CD4-positive, alpha-beta T cell (primary cell): Measurements from ENCODE around the gene NPAS3. TPM values are rescaled to one million over a fixed set of nuclear protein-coding genes. Genes with fewer than 3 reads are reported as not detected.

Source experiments
- ATAC-seq: fragments of 200-7000 bp; cut with Tn5 transposase; one replicate; pipeline ENCODE4 v1.10.0; 2022; ENCODE audit warnings: mild to moderate bottlenecking; ENCODE audit not compliant: poor library complexity
- CTCF ChIA-PET: fragments of 350-600 bp; sonication (Branson Sonifier 250); formaldehyde crosslinking; loops from one replicate; lab custom pipeline; 2021; ENCODE audit warnings: antibody characterized with exemption, inconsistent platforms; lab: Charles Lee
- POLR2A ChIA-PET: fragments of 350-600 bp; sonication (Branson Sonifier 250); formaldehyde crosslinking; loops from one replicate; lab custom pipeline; 2021; ENCODE audit warnings: antibody characterized with exemption, inconsistent platforms; lab: Charles Lee
- DNase-seq, 14 experiments: peaks; one replicate each; pipeline ENCODE4 v3.0.0-alpha.2; 2013 to 2020; ENCODE audit warnings: mixed read lengths in 2 of 14
- H3K27ac ChIP-seq, 2 donors: one replicate each; pipeline versions ENCODE4 v1.5.1 to v1.7.0; 2013; ENCODE audit warnings: low read length in 2 of 2, low read depth in 1 of 2, mild to moderate bottlenecking in 1 of 2
- H3K27me3 ChIP-seq, 2 experiments: 1 replicate in 1 of 2; 2 replicates in 1 of 2; pipeline versions ENCODE4 v1.6.1 to v1.7.0; 2013; ENCODE audit warnings: low read length in 2 of 2, control low read depth in 1 of 2, mild to moderate bottlenecking in 1 of 2, moderate library complexity in 1 of 2; ENCODE audit not compliant: insufficient read depth in 2 of 2, control insufficient read depth in 1 of 2
- H3K36me3 ChIP-seq: one replicate; pipeline ENCODE4 v1.6.1; 2013; ENCODE audit warnings: low read length, control low read depth; ENCODE audit not compliant: insufficient read depth
- H3K4me1 ChIP-seq: one replicate; pipeline ENCODE4 v1.6.1; 2013; ENCODE audit warnings: low read length, control low read depth; ENCODE audit not compliant: insufficient read depth
- H3K4me3 ChIP-seq: one replicate; pipeline ENCODE4 v1.5.1; 2013; ENCODE audit warnings: mild to moderate bottlenecking, low read length, moderate library complexity
- H3K9me3 ChIP-seq, 2 experiments: 1 replicate in 1 of 2; 2 replicates in 1 of 2; pipeline versions ENCODE4 v1.6.1 to v1.7.0; 2013; ENCODE audit warnings: low read length in 2 of 2, mild to moderate bottlenecking in 2 of 2, control low read depth in 1 of 2, moderate library complexity in 1 of 2; ENCODE audit not compliant: control insufficient read depth in 1 of 2, insufficient read depth in 1 of 2
- H3K27ac Mint-ChIP-seq: one replicate; pipeline ENCODE4 v1.8.0; 2020; ENCODE audit warnings: mixed read lengths
- H3K27me3 Mint-ChIP-seq: one replicate; pipeline ENCODE4 v1.8.0; 2021; ENCODE audit warnings: mixed read lengths
- H3K36me3 Mint-ChIP-seq: one replicate; pipeline ENCODE4 v1.8.0; 2021; ENCODE audit warnings: low read depth, mixed read lengths
- H3K4me1 Mint-ChIP-seq: one replicate; pipeline ENCODE4 v1.8.0; 2021; ENCODE audit warnings: low read depth, mixed read lengths
- H3K4me3 Mint-ChIP-seq: one replicate; pipeline ENCODE4 v1.8.0; 2020; ENCODE audit warnings: mild to moderate bottlenecking, mixed read lengths
- H3K9me3 Mint-ChIP-seq: one replicate; pipeline ENCODE4 v1.8.0; 2020; ENCODE audit warnings: mixed read lengths
- intact Hi-C, 2 experiments: fragments of 100-400 bp; cut with DNase I in 1 of 2; cut with micrococcal nuclease in 1 of 2; formaldehyde crosslinking; loops; one replicate each; pipeline versions ENCODE4 v1.15.1 to v1.9.0; 2023 to 2025; cut with DNase I, micrococcal nuclease
- total RNA-seq, 174 experiments: library from RNA in 2 of 174; stranded (reverse) in 2 of 174; gene quantifications; one replicate each; pipeline ENCODE4 v1.2.3 and lab custom pipeline; 2021 to 2026
- TF ChIP-seq, protein P1 (sequence below): fragments of 200-600 bp; IDR thresholded peaks from one replicate; pipeline ENCODE4 v1.8.0; 2022; ENCODE audit warnings: antibody characterized with exemption, mild to moderate bottlenecking

The NPAS3 gene
- total RNA-seq, 2 experiments from 2014 or later, result not detected

- Mint-ChIP-seq H3K4me3 (no peak overlapping the region), H3K27me3 (no peaks in the 10 kb centered on the region), H3K27ac (no peak overlapping the region), H3K4me1 (no peaks in the 10 kb centered on the region), H3K36me3 (no peaks in the 10 kb centered on the region), H3K9me3 (no peaks in the 10 kb centered on the region)
- intact Hi-C loops, result no loop called here
- TF ChIP-seq, protein P1, sequence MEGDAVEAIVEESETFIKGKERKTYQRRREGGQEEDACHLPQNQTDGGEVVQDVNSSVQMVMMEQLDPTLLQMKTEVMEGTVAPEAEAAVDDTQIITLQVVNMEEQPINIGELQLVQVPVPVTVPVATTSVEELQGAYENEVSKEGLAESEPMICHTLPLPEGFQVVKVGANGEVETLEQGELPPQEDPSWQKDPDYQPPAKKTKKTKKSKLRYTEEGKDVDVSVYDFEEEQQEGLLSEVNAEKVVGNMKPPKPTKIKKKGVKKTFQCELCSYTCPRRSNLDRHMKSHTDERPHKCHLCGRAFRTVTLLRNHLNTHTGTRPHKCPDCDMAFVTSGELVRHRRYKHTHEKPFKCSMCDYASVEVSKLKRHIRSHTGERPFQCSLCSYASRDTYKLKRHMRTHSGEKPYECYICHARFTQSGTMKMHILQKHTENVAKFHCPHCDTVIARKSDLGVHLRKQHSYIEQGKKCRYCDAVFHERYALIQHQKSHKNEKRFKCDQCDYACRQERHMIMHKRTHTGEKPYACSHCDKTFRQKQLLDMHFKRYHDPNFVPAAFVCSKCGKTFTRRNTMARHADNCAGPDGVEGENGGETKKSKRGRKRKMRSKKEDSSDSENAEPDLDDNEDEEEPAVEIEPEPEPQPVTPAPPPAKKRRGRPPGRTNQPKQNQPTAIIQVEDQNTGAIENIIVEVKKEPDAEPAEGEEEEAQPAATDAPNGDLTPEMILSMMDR, result no peak
- no peak for DNase-seq
- ATAC-seq, result no peak
- CTCF ChIA-PET, result no interaction called here
- POLR2A ChIA-PET, result no interaction called here
- no peaks in the 10 kb centered on the region for H3K36me3 ChIP-seq
- no peaks in the 10 kb centered on the region for H3K27me3 ChIP-seq
- H3K4me1 ChIP-seq, result no peaks in the 10 kb centered on the region
- H3K4me3 ChIP-seq, result no peak overlapping the region
- H3K27ac ChIP-seq, result no peak overlapping the region
- H3K9me3 ChIP-seq, result no peaks in the 10 kb centered on the region
These were observed 703.4 kb downstream of the NPAS3 start for GRCh38 chr14:33642080-33642479.

- H3K4me1 ChIP-seq, result no peaks in the 10 kb centered on the region
- ChIA-PET POLR2A (no interaction called here), CTCF (no interaction called here)
- no peak for DNase-seq
- intact Hi-C loops, result no loop called here
- no peaks in the 10 kb centered on the region for H3K9me3 ChIP-seq
- no peak overlapping the region for H3K4me3 Mint-ChIP-seq
- no peaks in the 10 kb centered on the region for H3K27me3 Mint-ChIP-seq
- H3K4me1 Mint-ChIP-seq, result no peaks in the 10 kb centered on the region
- H3K27ac Mint-ChIP-seq, result no peak overlapping the region
- no peak overlapping the region for H3K27ac ChIP-seq
- H3K36me3 ChIP-seq, result no peaks in the 10 kb centered on the region
- TF ChIP-seq, protein P1, result no peak
- no peaks in the 10 kb centered on the region for H3K36me3 Mint-ChIP-seq
- no peaks in the 10 kb centered on the region for H3K9me3 Mint-ChIP-seq
- no peaks in the 10 kb centered on the region for H3K27me3 ChIP-seq
- H3K4me3 ChIP-seq, result no peak overlapping the region
- no peak for ATAC-seq
These were observed 704.1 kb downstream of the NPAS3 start for GRCh38 chr14:33642691-33643244.

DNA sequence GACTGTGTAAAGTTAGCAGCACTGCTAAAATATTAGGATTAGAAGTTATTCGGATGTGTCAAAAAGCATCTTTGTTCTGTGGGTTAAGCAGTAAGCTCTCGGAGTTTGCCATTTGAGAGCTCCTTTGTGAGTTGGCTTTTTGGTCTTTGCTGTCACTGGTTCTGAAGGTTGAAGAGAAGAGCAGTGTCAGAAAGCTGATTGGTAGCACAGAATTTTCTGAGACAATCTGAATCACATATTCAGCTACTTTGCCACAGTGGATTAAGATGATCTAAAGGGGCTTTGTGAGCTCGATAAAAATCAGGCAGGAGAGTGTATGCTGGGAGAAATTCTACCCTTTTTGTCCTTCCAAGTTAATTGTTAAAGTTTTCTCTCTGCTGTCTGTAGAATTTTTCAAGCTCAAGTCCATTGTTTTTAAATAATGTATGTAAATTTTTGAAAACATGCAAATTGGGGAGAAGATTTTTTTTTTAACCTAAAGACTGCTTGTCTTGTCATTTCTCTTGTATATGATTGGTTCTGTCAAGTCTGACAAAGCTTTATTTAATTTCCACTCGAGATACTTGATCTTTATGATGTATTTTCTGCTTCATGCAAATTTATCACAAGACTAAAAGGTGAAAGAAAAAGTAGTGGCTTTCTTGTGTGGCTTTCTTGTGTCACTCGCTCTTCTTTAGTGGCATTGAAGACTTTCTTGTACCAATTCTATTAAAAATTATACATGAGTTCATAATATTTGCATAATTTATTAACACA lies 704.9 kb downstream of the NPAS3 start:
- Mint-ChIP-seq H3K27me3 (no peaks in the 10 kb centered on the region), H3K4me1 (no peaks in the 10 kb centered on the region), H3K36me3 (no peaks in the 10 kb centered on the region), H3K27ac (no peak overlapping the region), H3K9me3 (no peaks in the 10 kb centered on the region), H3K4me3 (no peak overlapping the region)
- Histone ChIP-seq H3K4me1 (no peaks in the 10 kb centered on the region), H3K4me3 (no peak overlapping the region), H3K9me3 (no peaks in the 10 kb centered on the region), H3K27ac (no peak overlapping the region), H3K27me3 (no peaks in the 10 kb centered on the region), H3K36me3 (no peaks in the 10 kb centered on the region)
- POLR2A ChIA-PET, result no interaction called here
- intact Hi-C loops, result no loop called here
- TF ChIP-seq, protein P1, result no peak
- DNase-seq, result no peak
- no peak for ATAC-seq
- CTCF ChIA-PET, result interaction anchor here (0.7 kb wide), 1 partner anchor 11 kb away, joined by 4 read pairs; no protein-coding TSS in a partner anchor
